HepG2 (cell line): ENCODE measurements around the gene ATP6V1C2. TPM values are rescaled to one million over a fixed set of nuclear protein-coding genes. Genes with fewer than 3 reads are reported as not detected.

Experiments
- ATAC-seq: fragments of 200-7000 bp; cut with Tn5 transposase; 3 replicates; pipeline ENCODE4 v1.9.1; 2020; ENCODE audit warnings: mild to moderate bottlenecking, moderate library complexity
- BruUV-seq: library from RNA; stranded (reverse); fragments of 400-500 nt; replicated peaks from 2 replicates; lab custom pipeline; 2021; lab: Mats Ljungman, UMichigan
- CTCF ChIA-PET: fragments of 300-600 bp; formaldehyde crosslinking; extraction: SDS; loops from one replicate; lab custom pipeline; 2021; ENCODE audit warnings: low total read pairs, inconsistent platforms, low intra/inter-chr PET ratio; lab: Yijun Ruan, JAX
- POLR2A ChIA-PET: fragments of 350-600 bp; sonication (Branson Sonifier 250); formaldehyde crosslinking; loops from one replicate; lab custom pipeline; 2020; ENCODE audit warnings: antibody characterized with exemption, inconsistent platforms; lab: Yijun Ruan, JAX
- DNase-seq: peaks from one replicate; pipeline ENCODE4 v3.0.0-alpha.2; 2015; ENCODE audit warnings: low spot score
- FAIRE-seq: peaks from 3 replicates; lab custom pipeline; 2011; peaks lifted over from hg19 to GRCh38; lab: Jason Lieb, UNC
- H2AFZ ChIP-seq: one replicate; pipeline ENCODE4 v1.6.1; 2011; ENCODE audit warnings: low read length, inconsistent platforms
- H3K27ac ChIP-seq: fragments of 300-600 bp; 3 replicates; pipeline ENCODE4 v1.8.0; 2011; ENCODE audit warnings: mixed run types, mild to moderate bottlenecking, mixed read lengths, low read length, inconsistent platforms; ENCODE audit not compliant: insufficient read depth; ENCODE audit errors: extremely low read length
- H3K27me3 ChIP-seq, 2 experiments: fragments of 200-600 bp in 1 of 2; 2 replicates in 1 of 2; 3 replicates in 1 of 2; pipeline versions ENCODE4 v1.6.0 to v1.8.0; 2011; ENCODE audit warnings: low read length in 2 of 2, mild to moderate bottlenecking in 2 of 2, moderate library complexity in 2 of 2, inconsistent platforms in 1 of 2; ENCODE audit not compliant: insufficient read depth in 2 of 2, control insufficient read depth in 1 of 2
- H3K36me3 ChIP-seq, 2 experiments: fragments of 200-600 bp in 1 of 2; replicated peaks in 1 of 2; 2 replicates in 1 of 2; 3 replicates in 1 of 2; pipeline versions ENCODE4 v1.5.1 to v1.8.0; 2011; ENCODE audit warnings: low read length in 2 of 2, inconsistent platforms in 1 of 2; ENCODE audit not compliant: insufficient read depth in 2 of 2, control insufficient read depth in 1 of 2
- H3K4me1 ChIP-seq: 2 replicates; pipeline ENCODE4 v1.5.1; 2012; ENCODE audit warnings: low read length, inconsistent platforms; ENCODE audit not compliant: insufficient read depth
- H3K4me2 ChIP-seq: 2 replicates; pipeline ENCODE4 v1.6.0; 2011; ENCODE audit warnings: low read depth, low read length, inconsistent platforms
- H3K4me3 ChIP-seq, 3 experiments: fragments of 200-600 bp in 1 of 3; sonication (generic), shearing (Covaris generic) in 1 of 3; replicated peaks in 1 of 3; 2 replicates each; pipeline ENCODE4 v1.5.1; 2011 to 2016; ENCODE audit warnings: low read length in 3 of 3, inconsistent platforms in 2 of 3, low read depth in 2 of 3, mild to moderate bottlenecking in 2 of 3, control low read depth in 1 of 3, mixed read lengths in 1 of 3; ENCODE audit not compliant: insufficient read depth in 1 of 3
- H3K79me2 ChIP-seq: one replicate; pipeline ENCODE4 v1.6.1; 2011; ENCODE audit warnings: low read length, inconsistent platforms; ENCODE audit not compliant: insufficient read depth
- H3K9ac ChIP-seq: 2 replicates; pipeline ENCODE4 v1.6.0; 2011; ENCODE audit warnings: mild to moderate bottlenecking, low read depth, low read length, inconsistent platforms; ENCODE audit not compliant: insufficient read depth
- H3K9me3 ChIP-seq: 2 replicates; pipeline ENCODE4 v1.5.1; 2012; ENCODE audit warnings: mild to moderate bottlenecking, low read length
- H4K20me1 ChIP-seq: 2 replicates; pipeline ENCODE4 v1.6.0; 2011; ENCODE audit warnings: inconsistent platforms, mild to moderate bottlenecking, low read length, moderate library complexity; ENCODE audit not compliant: insufficient read depth
- ADNP ChIP-seq: sonication (generic); formaldehyde crosslinking; IDR thresholded peaks from 2 replicates; pipeline ENCODE4 v1.4.0; 2020; ENCODE audit warnings: missing genetic modification reagents
- MLLT10 ChIP-seq: sonication (generic); formaldehyde crosslinking; IDR thresholded peaks from 2 replicates; pipeline ENCODE4 v1.4.0; 2020; ENCODE audit warnings: missing genetic modification reagents
- ZBTB38 ChIP-seq: sonication (generic); formaldehyde crosslinking; IDR thresholded peaks from 2 replicates; pipeline ENCODE4 v1.5.1; 2020; ENCODE audit warnings: mild to moderate bottlenecking, missing genetic modification reagents
- ZNF432 ChIP-seq: sonication (generic); formaldehyde crosslinking; IDR thresholded peaks from 2 replicates; pipeline ENCODE4 v1.5.0; 2020; ENCODE audit warnings: missing genetic modification reagents, mild to moderate bottlenecking, borderline replicate concordance
- ZSCAN30 ChIP-seq: sonication (generic); formaldehyde crosslinking; IDR thresholded peaks from 2 replicates; pipeline ENCODE4 v1.5.0; 2020; ENCODE audit warnings: mild to moderate bottlenecking, missing genetic modification reagents
- WGBS: methylation state at CpG from one replicate; pipeline ENCODE4 v1.1.6; 2017; ENCODE audit warnings: low lambda C conversion rate; 5-methylcytosine and 5-hydroxymethylcytosine counted together
- in situ Hi-C: cut with HindIII; loops from 2 replicates; pipeline ENCODE4 v1.10.0; 2017; ENCODE audit warnings: low pct_unique_long_range_greater_than_20kb; ENCODE audit not compliant: extremely low pct_ligation_motif_present
- intact Hi-C: fragments of 100-400 bp; cut with micrococcal nuclease; formaldehyde crosslinking; loops from one replicate; pipeline ENCODE4 v1.10.0; 2022; ENCODE audit not compliant: unreplicated experiment
- polyA plus RNA-seq, 8 experiments: library from polyadenylated mRNA; depleted of rRNA in 3 of 8; stranded (reverse) in 7 of 8; unstranded in 1 of 8; fragments of >200 nt; fragmentation: Illumina TruSeq in 4 of 8; extraction: Trizol in 4 of 8; gene quantifications; 2 replicates each; pipeline versions ENCODE4 v1.2.1 to v1.2.3, GENCODE V29; 2011 to 2016; ENCODE audit warnings: low read depth in 4 of 8, missing spikeins in 1 of 8, mixed read lengths in 1 of 8; ENCODE audit not compliant: insufficient read depth in 1 of 8
- total RNA-seq, 5 experiments: library from RNA; depleted of rRNA; stranded (reverse); fragments of >200 nt; fragmentation: Illumina TruSeq; extraction: Trizol; gene quantifications; 2 replicates each; pipeline ENCODE4 v1.2.3, GENCODE V29; 2016; ENCODE audit warnings: low read depth in 1 of 5
- TF ChIP-seq, protein P1 (sequence below): sonication (generic); formaldehyde crosslinking; IDR thresholded peaks from 2 replicates; pipeline ENCODE4 v1.4.0; 2020; ENCODE audit warnings: missing genetic modification reagents
- TF ChIP-seq, protein P2 (sequence below): sonication (generic); formaldehyde crosslinking; IDR thresholded peaks from 2 replicates; pipeline ENCODE4 v1.4.0; 2020; ENCODE audit warnings: missing genetic modification reagents
- TF ChIP-seq, protein P3 (sequence below): sonication (generic); formaldehyde crosslinking; IDR thresholded peaks from 2 replicates; pipeline ENCODE4 v1.5.0; 2020; ENCODE audit warnings: mild to moderate bottlenecking, low read depth, missing genetic modification reagents, borderline replicate concordance
- TF ChIP-seq, protein P4 (sequence below): sonication (generic); formaldehyde crosslinking; IDR thresholded peaks from 2 replicates; pipeline ENCODE4 v1.5.0; 2020; ENCODE audit warnings: mild to moderate bottlenecking, missing genetic modification reagents, moderate library complexity

Gene ATP6V1C2
- total and polyA plus RNA-seq, 2 of the 13 experiments (the other 11 are each of a cell fraction or from before 2014, with no cell fraction given): 0.04 to 0.29 TPM

DNA sequence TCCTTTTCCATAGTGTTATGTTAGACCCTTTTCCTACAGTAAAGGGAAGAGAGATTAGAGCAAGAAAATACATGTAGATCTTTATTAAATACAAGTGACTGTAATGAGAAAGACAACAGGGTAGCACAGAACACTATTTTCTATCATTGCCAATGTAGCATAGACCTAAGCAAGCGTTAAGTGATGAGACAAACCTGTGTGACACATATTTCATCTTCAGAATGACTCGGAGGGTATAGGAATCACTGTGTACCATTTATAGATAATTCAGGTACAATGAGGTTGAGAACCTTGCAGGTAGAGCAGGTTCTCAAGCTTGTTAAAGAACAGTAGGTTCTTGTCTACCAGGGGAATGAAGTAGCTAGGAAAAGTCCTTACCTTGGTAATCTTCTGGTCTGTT is 75.3 kb downstream of the ATP6V1C2 start:
- intact Hi-C loops: no loop called here
- BruUV-seq: no TSS peak
- Histone ChIP-seq H3K4me2 (no peak overlapping the region), H3K4me1 (no peaks in the 10 kb centered on the region), H3K9me3 (no peaks in the 10 kb centered on the region), H3K27ac (no peak overlapping the region), H3K27me3 (no peaks in the 10 kb centered on the region), H3K9ac (no peak overlapping the region), H2AFZ (no peak overlapping the region), H4K20me1 (peaks cover 40% of the 10 kb centered on the region), H3K36me3 (peaks cover 30 to 85% of the 10 kb centered on the region in 2 experiments), H3K79me2 (peaks cover 47% of the 10 kb centered on the region), H3K4me3 (no peak overlapping the region)
- no peak for ATAC-seq
- FAIRE-seq: no peak
- ChIA-PET POLR2A (no interaction called here), CTCF (no interaction called here)
- in situ Hi-C loops: no loop called here
- DNase-seq: no peak
- TF ChIP-seq ZSCAN30 (no peak), MLLT10 (no peak), ADNP (CRISPR knock-in tag) (no peak), ZNF432 (CRISPR knock-in tag) (no peak)
- 95% methylated on average over 2 of the region's 2 CpGs for WGBS

DNA sequence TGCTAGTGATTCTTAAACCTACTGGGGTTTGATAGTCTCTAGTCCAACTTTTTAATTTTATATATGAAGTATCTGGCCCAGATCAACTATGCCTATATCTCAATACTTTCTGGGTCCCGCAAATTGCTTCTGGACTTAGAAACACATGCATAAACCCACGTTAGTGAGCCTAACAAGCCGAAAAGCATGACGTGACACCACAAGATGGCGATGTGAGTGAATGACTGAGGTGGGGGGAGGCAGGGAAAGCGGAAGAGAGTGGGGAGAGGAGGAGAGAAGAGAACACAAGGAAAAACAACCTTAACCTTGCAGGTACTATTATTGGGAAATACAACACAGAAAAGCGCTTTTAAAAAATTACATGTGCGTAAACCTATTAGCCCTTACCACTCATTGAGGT is 77.4 kb downstream of the ATP6V1C2 start:
- WGBS: 93% methylated on average over 8 of the region's 8 CpGs
- ChIA-PET POLR2A (no interaction called here), CTCF (no interaction called here)
- H3K4me3 ChIP-seq: no peak overlapping the region
- no peak for FAIRE-seq
- peaks cover 46% of the 10 kb centered on the region for H4K20me1 ChIP-seq
- no TSS peak for BruUV-seq
- H3K27me3 ChIP-seq: no peaks in the 10 kb centered on the region; a peak in 1 of 5 replicates
- no peaks in the 10 kb centered on the region for H3K9me3 ChIP-seq
- H3K27ac ChIP-seq: no peak overlapping the region
- no peak for DNase-seq
- intact Hi-C loops (no loop called here), in situ Hi-C loops (no loop called here)
- H3K4me1 ChIP-seq: no peaks in the 10 kb centered on the region
- H2AFZ ChIP-seq: no peak overlapping the region
- H3K4me2 ChIP-seq: no peak overlapping the region
- H3K36me3 ChIP-seq: peaks cover 24 to 76% of the 10 kb centered on the region in 2 experiments
- H3K9ac ChIP-seq: no peak overlapping the region
- H3K79me2 ChIP-seq: peaks cover 68% of the 10 kb centered on the region
- TF ChIP-seq, protein P1, sequence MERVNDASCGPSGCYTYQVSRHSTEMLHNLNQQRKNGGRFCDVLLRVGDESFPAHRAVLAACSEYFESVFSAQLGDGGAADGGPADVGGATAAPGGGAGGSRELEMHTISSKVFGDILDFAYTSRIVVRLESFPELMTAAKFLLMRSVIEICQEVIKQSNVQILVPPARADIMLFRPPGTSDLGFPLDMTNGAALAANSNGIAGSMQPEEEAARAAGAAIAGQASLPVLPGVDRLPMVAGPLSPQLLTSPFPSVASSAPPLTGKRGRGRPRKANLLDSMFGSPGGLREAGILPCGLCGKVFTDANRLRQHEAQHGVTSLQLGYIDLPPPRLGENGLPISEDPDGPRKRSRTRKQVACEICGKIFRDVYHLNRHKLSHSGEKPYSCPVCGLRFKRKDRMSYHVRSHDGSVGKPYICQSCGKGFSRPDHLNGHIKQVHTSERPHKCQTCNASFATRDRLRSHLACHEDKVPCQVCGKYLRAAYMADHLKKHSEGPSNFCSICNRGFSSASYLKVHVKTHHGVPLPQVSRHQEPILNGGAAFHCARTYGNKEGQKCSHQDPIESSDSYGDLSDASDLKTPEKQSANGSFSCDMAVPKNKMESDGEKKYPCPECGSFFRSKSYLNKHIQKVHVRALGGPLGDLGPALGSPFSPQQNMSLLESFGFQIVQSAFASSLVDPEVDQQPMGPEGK (CRISPR knock-in tag): peak; percentile 64
- TF ChIP-seq, protein P2, sequence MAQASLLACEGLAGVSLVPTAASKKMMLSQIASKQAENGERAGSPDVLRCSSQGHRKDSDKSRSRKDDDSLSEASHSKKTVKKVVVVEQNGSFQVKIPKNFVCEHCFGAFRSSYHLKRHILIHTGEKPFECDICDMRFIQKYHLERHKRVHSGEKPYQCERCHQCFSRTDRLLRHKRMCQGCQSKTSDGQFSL (CRISPR knock-in tag): peak; percentile 89
- TF ChIP-seq, protein P3, sequence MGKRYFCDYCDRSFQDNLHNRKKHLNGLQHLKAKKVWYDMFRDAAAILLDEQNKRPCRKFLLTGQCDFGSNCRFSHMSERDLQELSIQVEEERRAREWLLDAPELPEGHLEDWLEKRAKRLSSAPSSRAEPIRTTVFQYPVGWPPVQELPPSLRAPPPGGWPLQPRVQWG (CRISPR knock-in tag): no peak
- TF ChIP-seq ZBTB38 (CRISPR knock-in tag): peak; percentile 58; the same call in 1 of the 2 replicates
- TF ChIP-seq, protein P4, sequence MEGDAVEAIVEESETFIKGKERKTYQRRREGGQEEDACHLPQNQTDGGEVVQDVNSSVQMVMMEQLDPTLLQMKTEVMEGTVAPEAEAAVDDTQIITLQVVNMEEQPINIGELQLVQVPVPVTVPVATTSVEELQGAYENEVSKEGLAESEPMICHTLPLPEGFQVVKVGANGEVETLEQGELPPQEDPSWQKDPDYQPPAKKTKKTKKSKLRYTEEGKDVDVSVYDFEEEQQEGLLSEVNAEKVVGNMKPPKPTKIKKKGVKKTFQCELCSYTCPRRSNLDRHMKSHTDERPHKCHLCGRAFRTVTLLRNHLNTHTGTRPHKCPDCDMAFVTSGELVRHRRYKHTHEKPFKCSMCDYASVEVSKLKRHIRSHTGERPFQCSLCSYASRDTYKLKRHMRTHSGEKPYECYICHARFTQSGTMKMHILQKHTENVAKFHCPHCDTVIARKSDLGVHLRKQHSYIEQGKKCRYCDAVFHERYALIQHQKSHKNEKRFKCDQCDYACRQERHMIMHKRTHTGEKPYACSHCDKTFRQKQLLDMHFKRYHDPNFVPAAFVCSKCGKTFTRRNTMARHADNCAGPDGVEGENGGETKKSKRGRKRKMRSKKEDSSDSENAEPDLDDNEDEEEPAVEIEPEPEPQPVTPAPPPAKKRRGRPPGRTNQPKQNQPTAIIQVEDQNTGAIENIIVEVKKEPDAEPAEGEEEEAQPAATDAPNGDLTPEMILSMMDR (CRISPR knock-in tag): peak; percentile 37; the same call in 1 of the 2 replicates
- peak; percentile 70; the same call in 2 of the 3 replicates for ATAC-seq
